NOMO-1 (cell line): ENCODE measurements around the gene DCLK1.

Experiments
- DNase-seq, 2 experiments: peaks; one replicate each; lab custom pipeline; 2025; ENCODE audit not compliant: unreplicated experiment in 2 of 2; lab: John Stamatoyannopoulos, UW

The DCLK1 gene

GRCh38 chr13:35957996-35958395, 173.2 kb downstream of the DCLK1 start:
- DNase-seq: no peak

- no peak for DNase-seq
Measured at GRCh38 chr13:35957241-35957731, 173.9 kb downstream of the DCLK1 start.

- no peak for DNase-seq
Measured at GRCh38 chr13:35956074-35956473, 175.1 kb downstream of the DCLK1 start.

DNA sequence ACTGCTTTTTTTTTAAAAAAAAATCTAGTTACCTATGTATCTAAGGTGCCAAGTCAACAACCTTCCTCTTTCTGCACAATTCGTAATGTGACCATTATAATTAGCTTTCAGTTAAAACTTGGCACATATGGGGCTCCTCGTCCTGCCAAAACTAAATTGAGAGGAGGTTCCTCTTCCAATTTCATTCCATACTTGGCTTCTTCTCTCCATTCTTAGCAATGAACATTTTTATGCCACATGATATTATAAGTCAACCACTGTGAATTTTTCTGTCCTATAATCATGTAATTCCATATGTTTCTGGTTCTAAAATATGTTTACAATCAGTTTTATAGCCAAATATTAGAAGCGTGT, 177.0 kb downstream of the DCLK1 start:
- DNase-seq: no peak

GRCh38 chr13:35953537-35954206, 177.5 kb downstream of the DCLK1 start:
- no peak for DNase-seq

- no peak for DNase-seq
Measured at GRCh38 chr13:35947315-35947714, 183.9 kb downstream of the DCLK1 start.

DNA sequence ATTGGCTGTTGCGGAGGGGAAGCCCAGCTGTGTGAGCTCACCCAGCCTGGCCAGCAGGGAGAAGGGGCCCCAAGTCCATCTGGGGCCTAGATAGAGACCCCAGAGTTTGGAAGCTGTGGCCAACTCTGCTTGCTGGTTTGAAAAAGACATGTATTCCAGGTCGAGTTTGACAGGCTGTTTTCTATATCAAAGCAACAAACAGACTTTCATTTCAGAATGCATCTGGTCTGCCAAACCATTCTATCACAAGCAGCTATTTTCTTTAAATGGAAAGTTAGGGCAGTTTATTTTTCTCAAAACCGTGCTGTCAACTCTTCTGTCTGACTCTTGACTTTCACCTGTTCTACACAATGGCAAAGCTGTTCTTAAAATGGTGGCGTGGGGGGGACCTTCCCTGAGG, 185.8 kb downstream of the DCLK1 start:
- DNase-seq: no peak

- no peak for DNase-seq
Measured at GRCh38 chr13:35941374-35941773, 189.8 kb downstream of the DCLK1 start.

DNA sequence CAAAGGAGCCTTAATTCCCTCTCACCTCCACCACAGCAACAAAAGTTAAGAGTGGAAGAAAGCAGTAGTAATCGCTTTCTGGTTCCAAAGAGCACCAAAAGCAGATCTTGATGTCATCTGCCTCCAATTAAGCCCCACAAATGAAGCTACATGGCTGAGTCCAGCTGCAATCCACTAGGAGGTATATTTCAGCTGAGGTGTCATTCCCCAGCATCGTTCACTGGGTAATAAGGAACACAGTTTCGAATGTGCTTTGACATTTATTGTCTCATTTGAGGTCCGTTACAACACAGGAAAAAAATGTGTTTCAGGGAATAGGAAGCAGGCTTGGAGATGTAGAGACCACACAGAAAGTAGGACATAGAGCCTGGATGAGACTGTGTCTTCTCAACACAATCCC, 190.4 kb downstream of the DCLK1 start:
- DNase-seq: no peak

GRCh38 chr13:35936246-35936978, 194.8 kb downstream of the DCLK1 start:
- no peak for DNase-seq

DNA sequence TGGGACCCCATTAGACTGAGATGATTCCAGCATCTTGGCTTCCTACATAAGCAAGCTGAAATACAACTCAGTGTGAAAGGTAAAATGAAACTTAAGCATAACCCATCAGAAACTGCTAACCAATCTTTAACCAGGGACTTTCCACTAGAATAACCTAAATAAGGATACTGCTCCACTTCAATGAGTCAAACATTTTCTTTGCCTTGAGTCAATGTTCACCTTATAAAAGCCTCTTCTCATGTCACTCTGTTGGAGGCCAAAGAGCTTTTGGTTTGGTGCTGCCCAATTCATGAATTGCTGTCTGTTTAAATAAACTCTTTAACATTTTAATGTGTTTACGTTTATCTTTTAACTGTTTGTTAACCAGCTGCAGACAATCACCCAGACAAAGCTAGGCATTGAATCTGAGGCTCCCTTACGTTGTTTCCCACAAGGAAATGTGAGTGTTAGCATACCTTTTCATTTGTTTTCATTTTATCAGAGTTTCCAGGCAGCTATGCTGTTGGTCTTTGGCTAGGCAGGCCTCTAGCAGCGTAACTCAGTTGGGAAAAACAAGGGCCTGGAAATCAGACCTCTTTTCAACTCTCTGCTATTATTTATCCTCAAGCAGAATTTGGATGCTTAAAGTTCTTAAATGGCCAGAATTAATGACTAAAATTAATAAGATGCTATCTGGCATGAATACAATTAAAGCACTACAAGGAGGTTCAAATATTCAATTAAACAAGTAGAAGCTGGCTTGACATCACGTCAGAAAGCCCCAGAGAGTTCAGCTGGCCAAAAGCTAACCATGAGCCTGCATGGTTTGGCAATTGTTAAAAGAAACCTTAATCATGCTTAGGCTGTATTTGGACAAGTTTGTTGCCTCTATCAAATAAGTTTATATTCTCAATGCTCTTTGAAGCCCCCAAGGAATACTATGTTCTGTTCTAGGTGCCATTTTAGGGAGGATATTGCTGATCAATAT, 200.2 kb downstream of the DCLK1 start:
- DNase-seq: no peak

DNA sequence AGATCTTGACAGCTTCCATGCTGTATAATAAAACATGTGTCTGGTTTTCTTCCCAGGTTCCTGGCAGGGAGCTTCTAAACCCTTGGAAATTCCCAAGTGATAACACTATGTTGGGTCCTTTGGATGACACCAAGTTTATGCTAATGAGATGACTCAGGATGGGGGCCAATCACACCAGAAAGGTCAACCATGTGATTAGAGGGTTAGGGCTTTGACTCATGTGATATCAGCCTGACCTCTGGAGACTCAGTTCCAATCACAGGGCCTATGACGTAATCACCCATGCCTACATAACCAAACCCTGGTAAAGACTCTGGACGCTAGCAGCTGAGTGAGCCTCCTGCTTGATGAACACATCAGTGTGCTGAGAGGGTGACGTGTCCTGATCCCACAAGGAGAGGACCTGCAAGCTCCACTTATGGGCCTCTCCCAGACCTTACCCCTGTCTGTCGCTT, 203.6 kb downstream of the DCLK1 start:
- DNase-seq: no peak

DNA sequence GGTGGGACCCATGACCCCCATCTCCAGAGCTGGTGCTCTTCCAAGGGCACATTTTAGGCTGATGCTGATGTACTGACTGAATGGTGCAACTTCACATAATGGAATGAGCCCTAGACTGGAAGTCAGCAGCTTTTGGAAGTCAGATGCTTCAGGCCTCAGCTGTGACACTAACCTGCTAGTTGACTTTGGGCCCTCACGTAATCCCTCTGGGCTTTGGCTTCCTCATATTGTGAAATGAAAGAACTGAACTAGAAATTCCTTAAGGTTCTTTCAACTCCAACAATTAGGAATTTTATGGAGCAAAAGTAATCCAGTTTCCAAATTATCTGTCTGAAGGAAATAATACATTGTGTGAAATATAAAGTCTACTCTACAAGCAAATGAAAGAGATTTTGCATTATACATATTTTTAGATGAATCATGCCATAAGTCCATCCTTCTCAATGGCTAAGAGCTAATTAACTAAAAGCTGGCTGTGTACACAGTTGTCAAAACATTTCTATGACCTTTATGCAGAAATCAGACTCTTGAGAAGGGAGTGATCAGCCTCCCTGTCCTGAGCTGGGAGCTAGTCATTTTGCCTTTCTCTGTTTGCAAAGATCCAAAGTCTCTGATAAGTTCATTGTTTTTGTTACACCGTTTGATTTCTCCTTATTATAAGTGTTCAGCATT, 204.2 kb downstream of the DCLK1 start:
- DNase-seq: no peak

- no peak for DNase-seq
Measured at GRCh38 chr13:35925669-35926068, 205.5 kb downstream of the DCLK1 start.

DNA sequence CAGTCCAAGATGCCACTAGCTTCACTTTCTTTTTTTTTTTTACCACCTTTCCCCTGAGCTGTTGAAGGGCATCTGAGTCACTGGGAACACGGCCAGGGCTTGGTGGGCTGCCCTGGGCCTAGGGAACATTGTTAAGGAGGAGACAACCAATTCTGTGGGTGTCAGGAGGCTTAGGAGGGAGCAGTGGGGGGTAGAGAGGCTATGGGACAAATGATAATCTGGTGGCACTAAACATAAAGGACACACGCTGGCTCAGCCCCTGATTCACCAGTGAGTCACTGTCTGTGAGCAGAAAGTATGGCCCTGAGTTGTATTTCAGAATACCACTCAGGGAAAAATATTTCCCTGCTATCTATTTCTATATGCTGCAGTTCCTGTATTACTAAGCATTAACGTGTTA, 207.8 kb downstream of the DCLK1 start:
- no peak for DNase-seq

- no peak for DNase-seq
Measured at GRCh38 chr13:35920816-35921215, 210.4 kb downstream of the DCLK1 start.

- DNase-seq: no peak
Measured at GRCh38 chr13:35917942-35918645, 213.1 kb downstream of the DCLK1 start.

GRCh38 chr13:35917252-35917941, 213.8 kb downstream of the DCLK1 start:
- no peak for DNase-seq

GRCh38 chr13:35916146-35916545, 215.0 kb downstream of the DCLK1 start:
- no peak for DNase-seq
